Measurements from ENCODE around the gene NR2F1-AS1. TPM values are rescaled to one million over a fixed set of nuclear protein-coding genes. Genes with fewer than 3 reads are reported as not detected.

The NR2F1-AS1 gene
- total and polyA plus RNA-seq, 9 of the 15 experiments (the other 6 are each of a cell fraction or from before 2014, with no cell fraction given): not detected

DNA sequence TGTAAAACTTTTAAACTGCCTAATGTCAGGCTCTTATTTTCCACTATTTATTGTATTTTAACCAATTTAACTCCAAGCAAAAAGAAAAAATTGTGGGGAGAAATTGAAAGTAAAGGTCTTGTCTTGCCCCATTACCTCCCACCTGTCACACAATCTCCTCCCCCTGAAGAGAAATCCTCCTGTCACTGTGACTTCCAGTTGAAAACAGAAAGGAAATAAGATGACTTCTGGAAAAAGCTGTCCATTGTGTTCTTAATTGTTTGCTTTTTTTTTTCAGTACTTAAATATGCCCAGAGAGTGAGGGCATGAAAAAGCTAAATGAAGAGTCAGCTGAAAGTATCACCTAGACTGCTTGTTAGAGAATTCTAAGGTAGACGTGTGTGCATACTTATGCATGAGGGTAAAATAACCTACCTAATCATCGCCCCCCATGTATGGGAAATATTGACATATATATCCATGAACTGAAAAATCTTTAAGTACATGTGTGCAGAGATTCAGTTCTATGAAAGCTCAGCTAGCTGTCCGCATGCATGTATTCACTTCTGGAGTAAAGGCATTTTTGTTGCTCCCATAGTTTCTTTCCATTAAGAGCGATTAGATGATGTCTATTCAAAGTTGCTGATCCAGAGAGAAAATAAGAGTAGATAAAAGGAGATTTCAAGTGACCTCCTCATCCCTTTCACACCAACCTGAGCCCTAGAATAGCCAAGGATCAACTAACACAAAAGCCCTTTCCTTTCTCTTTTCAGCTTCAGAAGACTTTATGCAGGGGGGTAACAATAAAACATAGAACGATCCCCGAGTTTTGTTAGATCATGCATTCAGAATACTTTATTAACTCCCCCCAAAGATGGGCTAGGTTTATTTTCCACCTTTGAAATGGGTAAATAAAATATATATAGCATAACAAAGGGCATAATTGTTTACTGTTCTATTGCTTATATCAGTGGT, 5.3 kb downstream of the NR2F1-AS1 start:
- H3K36me3 ChIP-seq (ENCODE audit: control insufficient read depth, insufficient read depth, low read length): no peaks in the 10 kb centered on the region
- WGBS (ENCODE audit: insufficient coverage, low coverage, missing lambda C conversion rate): 0% methylated on average over 6 of the region's 6 CpGs
- H3K4me1 ChIP-seq (replicated peaks in 1 of 2; ENCODE audit: control insufficient read depth in 2 of 2, insufficient read depth in 2 of 2, low read length in 2 of 2): no peaks in the 10 kb centered on the region; a peak in 1 of 5 replicates
- ChIA-PET CTCF (ENCODE audit: low intra/inter-chr PET ratio) (no interaction called here), POLR2A (no interaction called here)
- H3K27me3 ChIP-seq (ENCODE audit: control insufficient read depth in 2 of 2, insufficient read depth in 2 of 2, low read length in 2 of 2): peaks cover 0 to 33% of the 10 kb centered on the region in 2 experiments; a peak in 2 of 5 replicates
- no peak overlapping the region for H2AFZ ChIP-seq (ENCODE audit: low read depth, low read length)
- H3K9ac ChIP-seq (ENCODE audit: insufficient read depth in 1 of 2, low read depth in 2 of 2, low read length in 2 of 2): no peak overlapping the region
- intact Hi-C loops (cut with micrococcal nuclease) (no loop called here), in situ Hi-C loops (cut with MboI) (loop anchor here (25.0 kb wide), 1 partner anchor 1162 kb away; no protein-coding TSS in a partner anchor)
- ATAC-seq (no peak), DNase-seq (ENCODE audit: extremely low read depth in 1 of 4, low spot score in 3 of 4) (no peak), FAIRE-seq (no peak)
- no peak overlapping the region for H3K4me3 ChIP-seq
- no peak overlapping the region for H3K4me2 ChIP-seq (ENCODE audit: insufficient read depth, low read length)
- H3K9me3 ChIP-seq (replicated peaks; ENCODE audit: control insufficient read depth, insufficient read depth, low read depth, low read length): no peaks in the 10 kb centered on the region
- TF ChIP-seq MAFK (IDR thresholded peaks at IDR 0.05; ENCODE audit: low read length) (no peak), PHTF2 (CRISPR knock-in tag; IDR thresholded peaks at IDR 0.05) (no peak), SMAD3 (CRISPR knock-in tag; conservative IDR thresholded peaks at IDR 0.05) (no peak), MBD2 (IDR thresholded peaks at IDR 0.05; ENCODE audit: borderline replicate concordance, low read depth) (no peak), ZNF436 (CRISPR knock-in tag; IDR thresholded peaks at IDR 0.05) (no peak)
- TF ChIP-seq, protein P1, sequence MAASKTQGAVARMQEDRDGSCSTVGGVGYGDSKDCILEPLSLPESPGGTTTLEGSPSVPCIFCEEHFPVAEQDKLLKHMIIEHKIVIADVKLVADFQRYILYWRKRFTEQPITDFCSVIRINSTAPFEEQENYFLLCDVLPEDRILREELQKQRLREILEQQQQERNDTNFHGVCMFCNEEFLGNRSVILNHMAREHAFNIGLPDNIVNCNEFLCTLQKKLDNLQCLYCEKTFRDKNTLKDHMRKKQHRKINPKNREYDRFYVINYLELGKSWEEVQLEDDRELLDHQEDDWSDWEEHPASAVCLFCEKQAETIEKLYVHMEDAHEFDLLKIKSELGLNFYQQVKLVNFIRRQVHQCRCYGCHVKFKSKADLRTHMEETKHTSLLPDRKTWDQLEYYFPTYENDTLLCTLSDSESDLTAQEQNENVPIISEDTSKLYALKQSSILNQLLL (CRISPR knock-in tag; IDR thresholded peaks at IDR 0.05; ENCODE audit: borderline replicate concordance): no peak
- TF ChIP-seq, protein P2, sequence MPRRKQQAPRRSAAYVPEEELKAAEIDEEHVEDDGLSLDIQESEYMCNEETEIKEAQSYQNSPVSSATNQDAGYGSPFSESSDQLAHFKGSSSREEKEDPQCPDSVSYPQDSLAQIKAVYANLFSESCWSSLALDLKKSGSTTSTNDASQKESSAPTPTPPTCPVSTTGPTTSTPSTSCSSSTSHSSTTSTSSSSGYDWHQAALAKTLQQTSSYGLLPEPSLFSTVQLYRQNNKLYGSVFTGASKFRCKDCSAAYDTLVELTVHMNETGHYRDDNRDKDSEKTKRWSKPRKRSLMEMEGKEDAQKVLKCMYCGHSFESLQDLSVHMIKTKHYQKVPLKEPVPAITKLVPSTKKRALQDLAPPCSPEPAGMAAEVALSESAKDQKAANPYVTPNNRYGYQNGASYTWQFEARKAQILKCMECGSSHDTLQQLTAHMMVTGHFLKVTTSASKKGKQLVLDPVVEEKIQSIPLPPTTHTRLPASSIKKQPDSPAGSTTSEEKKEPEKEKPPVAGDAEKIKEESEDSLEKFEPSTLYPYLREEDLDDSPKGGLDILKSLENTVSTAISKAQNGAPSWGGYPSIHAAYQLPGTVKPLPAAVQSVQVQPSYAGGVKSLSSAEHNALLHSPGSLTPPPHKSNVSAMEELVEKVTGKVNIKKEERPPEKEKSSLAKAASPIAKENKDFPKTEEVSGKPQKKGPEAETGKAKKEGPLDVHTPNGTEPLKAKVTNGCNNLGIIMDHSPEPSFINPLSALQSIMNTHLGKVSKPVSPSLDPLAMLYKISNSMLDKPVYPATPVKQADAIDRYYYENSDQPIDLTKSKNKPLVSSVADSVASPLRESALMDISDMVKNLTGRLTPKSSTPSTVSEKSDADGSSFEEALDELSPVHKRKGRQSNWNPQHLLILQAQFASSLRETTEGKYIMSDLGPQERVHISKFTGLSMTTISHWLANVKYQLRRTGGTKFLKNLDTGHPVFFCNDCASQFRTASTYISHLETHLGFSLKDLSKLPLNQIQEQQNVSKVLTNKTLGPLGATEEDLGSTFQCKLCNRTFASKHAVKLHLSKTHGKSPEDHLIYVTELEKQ (CRISPR knock-in tag; IDR thresholded peaks at IDR 0.05): no peak
- H3K9me1 ChIP-seq (ENCODE audit: control insufficient read depth, insufficient read depth, low read length): no peaks in the 10 kb centered on the region
- H3K79me2 ChIP-seq (ENCODE audit: control insufficient read depth, insufficient read depth, low read length): no peaks in the 10 kb centered on the region
- no TSS peak for BruUV-seq (replicated peaks)
- H3K27ac ChIP-seq (ENCODE audit: extremely low read depth, low read depth, low read length): no peak overlapping the region
- H4K20me1 ChIP-seq (replicated peaks; ENCODE audit: control insufficient read depth, insufficient read depth, low read length): no peaks in the 10 kb centered on the region

Data from K562 (cell line).